ENCODE data around the gene CFAP107. TPM values are rescaled to one million over a fixed set of nuclear protein-coding genes. Genes with fewer than 3 reads are reported as not detected.

Gene CFAP107
- polyA plus RNA-seq, 1 experiment, result 0.04 TPM

DNA sequence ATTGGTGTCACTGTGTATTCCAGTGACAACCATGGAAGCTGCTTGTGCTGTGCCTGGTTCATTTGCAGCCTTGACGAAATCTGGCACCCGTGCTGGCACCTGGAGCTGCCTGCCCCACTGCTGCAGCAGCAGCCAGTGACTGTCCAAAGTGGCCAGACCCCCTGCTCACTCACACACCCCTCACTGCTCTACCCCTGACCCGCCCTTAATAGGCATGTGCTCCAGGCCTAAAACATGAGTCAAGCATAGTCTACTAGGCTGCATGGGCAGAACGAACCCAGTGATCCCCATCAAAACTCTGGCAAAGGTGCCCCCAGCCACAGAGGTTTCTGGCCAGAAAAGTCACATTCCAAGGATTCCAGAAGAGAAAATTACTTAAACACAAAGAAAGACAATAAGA lies 52.9 kb downstream of the CFAP107 start:
- Histone ChIP-seq H3K4me3 (ENCODE audit: low read depth, low read length) (no peak overlapping the region), H3K36me3 (ENCODE audit: control insufficient read depth, insufficient read depth, low read length) (no peaks in the 10 kb centered on the region), H3K27me3 (ENCODE audit: control insufficient read depth, insufficient read depth, low read length) (no peaks in the 10 kb centered on the region)
- DNase-seq (ENCODE audit: low read depth), result no peak
- ChIA-PET CTCF (no interaction called here), POLR2A (no interaction called here)
- TF ChIP-seq, protein P1, sequence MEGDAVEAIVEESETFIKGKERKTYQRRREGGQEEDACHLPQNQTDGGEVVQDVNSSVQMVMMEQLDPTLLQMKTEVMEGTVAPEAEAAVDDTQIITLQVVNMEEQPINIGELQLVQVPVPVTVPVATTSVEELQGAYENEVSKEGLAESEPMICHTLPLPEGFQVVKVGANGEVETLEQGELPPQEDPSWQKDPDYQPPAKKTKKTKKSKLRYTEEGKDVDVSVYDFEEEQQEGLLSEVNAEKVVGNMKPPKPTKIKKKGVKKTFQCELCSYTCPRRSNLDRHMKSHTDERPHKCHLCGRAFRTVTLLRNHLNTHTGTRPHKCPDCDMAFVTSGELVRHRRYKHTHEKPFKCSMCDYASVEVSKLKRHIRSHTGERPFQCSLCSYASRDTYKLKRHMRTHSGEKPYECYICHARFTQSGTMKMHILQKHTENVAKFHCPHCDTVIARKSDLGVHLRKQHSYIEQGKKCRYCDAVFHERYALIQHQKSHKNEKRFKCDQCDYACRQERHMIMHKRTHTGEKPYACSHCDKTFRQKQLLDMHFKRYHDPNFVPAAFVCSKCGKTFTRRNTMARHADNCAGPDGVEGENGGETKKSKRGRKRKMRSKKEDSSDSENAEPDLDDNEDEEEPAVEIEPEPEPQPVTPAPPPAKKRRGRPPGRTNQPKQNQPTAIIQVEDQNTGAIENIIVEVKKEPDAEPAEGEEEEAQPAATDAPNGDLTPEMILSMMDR (IDR thresholded peaks at IDR 0.05; ENCODE audit: insufficient read depth, low read depth, low read length), result no peak

DNA sequence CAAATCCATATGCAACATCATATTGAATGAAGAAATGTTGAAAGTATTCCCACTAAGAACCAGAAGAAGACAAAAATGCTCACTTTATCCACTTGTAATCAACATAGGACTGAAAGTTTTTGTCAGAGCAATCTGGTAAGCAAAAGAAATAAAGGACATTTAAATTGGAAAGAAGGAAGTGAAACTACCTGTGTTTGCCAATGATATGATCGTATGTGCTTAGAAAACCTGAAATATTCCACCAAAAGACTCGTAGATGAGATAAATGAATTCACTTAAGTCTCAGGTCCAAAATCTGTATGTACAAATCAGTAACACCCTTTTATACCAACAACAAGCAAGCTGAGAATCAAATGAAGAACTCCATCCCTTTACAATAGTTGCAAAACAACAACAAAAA lies 53.7 kb downstream of the CFAP107 start:
- POLR2A ChIA-PET, result no interaction called here
- H3K4me3 ChIP-seq (ENCODE audit: low read depth, low read length), result no peak overlapping the region
- CTCF ChIA-PET, result no interaction called here
- H3K36me3 ChIP-seq (ENCODE audit: control insufficient read depth, insufficient read depth, low read length), result no peaks in the 10 kb centered on the region
- DNase-seq (ENCODE audit: low read depth), result no peak
- TF ChIP-seq, protein P1 (IDR thresholded peaks at IDR 0.05; ENCODE audit: insufficient read depth, low read depth, low read length), result no peak
- no peaks in the 10 kb centered on the region for H3K27me3 ChIP-seq (ENCODE audit: control insufficient read depth, insufficient read depth, low read length)

DNA sequence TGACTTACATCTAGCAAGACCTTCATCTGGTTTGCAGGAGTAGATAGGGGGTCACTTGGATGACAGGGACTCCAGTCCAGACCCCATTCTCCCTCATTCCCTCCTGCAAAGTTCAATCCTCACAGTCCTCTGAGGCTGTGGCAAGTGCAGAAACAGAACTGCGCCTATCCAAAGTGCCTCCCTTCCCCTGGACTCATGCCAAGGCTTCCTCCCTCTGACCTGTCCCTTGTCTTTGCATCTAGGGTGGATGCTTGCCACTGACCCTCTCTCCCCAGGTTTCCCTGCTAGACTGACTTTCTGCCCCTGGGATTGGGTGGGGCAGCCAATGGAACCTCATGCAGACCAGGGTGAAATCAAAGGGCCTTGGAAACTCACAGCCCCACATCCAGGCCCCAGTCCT lies 63.9 kb downstream of the CFAP107 start:
- no peak overlapping the region for H3K4me3 ChIP-seq (ENCODE audit: low read depth, low read length)
- TF ChIP-seq, protein P1 (IDR thresholded peaks at IDR 0.05; ENCODE audit: insufficient read depth, low read depth, low read length), result no peak
- ChIA-PET CTCF (no interaction called here), POLR2A (no interaction called here)
- DNase-seq (ENCODE audit: low read depth), result no peak
- H3K36me3 ChIP-seq (ENCODE audit: control insufficient read depth, insufficient read depth, low read length), result no peaks in the 10 kb centered on the region
- H3K27me3 ChIP-seq (ENCODE audit: control insufficient read depth, insufficient read depth, low read length), result no peaks in the 10 kb centered on the region

DNA sequence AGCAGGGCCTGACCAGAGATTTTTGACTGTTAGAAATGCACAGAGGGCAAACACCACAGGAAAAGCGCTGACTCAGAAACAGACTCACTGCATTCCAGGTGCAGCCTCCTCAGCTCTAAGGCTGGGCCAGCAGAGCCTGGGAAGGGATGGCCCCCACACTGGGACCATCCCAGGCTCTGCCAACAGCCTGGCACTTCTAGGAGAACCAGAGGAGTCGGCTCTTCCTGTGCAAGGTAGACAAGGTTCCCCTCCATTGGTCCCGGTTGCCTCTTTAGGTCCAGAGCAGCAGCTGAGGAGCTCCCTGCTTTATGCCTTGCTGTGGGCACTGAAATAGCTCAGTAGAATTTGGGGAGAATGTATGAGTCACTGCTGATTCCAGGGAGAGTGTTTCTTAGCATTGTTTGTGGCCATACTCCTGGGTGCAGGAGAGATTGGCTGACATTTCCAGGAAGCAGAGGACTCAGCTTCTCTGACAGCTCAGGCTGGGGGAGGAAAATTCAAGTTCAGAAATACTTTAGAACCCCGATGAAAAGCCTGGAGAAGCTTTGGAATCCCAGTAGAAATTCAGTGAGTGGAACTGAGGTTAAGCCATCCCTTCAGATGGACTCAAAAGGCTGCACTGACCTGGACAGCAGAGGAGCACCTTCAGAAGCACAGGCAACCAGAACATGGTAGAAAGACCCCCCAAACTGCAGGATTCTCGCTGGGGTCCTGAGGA lies 64.8 kb downstream of the CFAP107 start:
- no peak for DNase-seq (ENCODE audit: low read depth)
- Histone ChIP-seq H3K36me3 (ENCODE audit: control insufficient read depth, insufficient read depth, low read length) (no peaks in the 10 kb centered on the region), H3K27me3 (ENCODE audit: control insufficient read depth, insufficient read depth, low read length) (no peaks in the 10 kb centered on the region), H3K4me3 (ENCODE audit: low read depth, low read length) (no peak overlapping the region)
- ChIA-PET CTCF (no interaction called here), POLR2A (no interaction called here)
- TF ChIP-seq, protein P1 (IDR thresholded peaks at IDR 0.05; ENCODE audit: insufficient read depth, low read depth, low read length), result no peak

DNA sequence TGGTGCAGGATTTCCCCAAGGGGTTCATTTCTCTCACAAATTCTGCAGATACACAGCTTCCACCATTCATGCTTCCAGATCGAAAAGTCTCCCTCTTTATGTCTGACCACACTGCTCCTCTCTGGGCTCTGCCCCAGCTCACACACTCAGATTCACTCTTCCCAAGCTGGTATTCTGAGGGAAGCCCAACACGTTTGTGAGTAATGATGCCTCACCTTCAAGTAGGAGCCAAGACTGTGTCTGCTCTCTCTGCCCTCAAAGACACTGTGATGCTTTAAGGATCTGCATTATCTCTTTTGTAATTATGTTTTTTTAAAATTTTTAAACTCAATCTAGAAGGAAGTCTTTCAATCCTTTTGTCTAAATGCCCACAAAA lies 65.4 kb downstream of the CFAP107 start:
- DNase-seq (ENCODE audit: low read depth), result no peak
- H3K4me3 ChIP-seq (ENCODE audit: low read depth, low read length), result no peak overlapping the region
- POLR2A ChIA-PET, result no interaction called here

More for the DNA sequence above, 65.4 kb downstream of the CFAP107 start:
- CTCF ChIA-PET, result no interaction called here
- TF ChIP-seq, protein P1 (IDR thresholded peaks at IDR 0.05; ENCODE audit: insufficient read depth, low read depth, low read length), result no peak
- Histone ChIP-seq H3K36me3 (ENCODE audit: control insufficient read depth, insufficient read depth, low read length) (no peaks in the 10 kb centered on the region), H3K27me3 (ENCODE audit: control insufficient read depth, insufficient read depth, low read length) (no peaks in the 10 kb centered on the region)

Other genes starting within 250 kb of the CFAP107 start
- 188 and 224 TPM in 2 replicates for gene DHRS3, start 128.0 kb upstream of the CFAP107 start, polyA plus RNA-seq (2011; rRNA removed)
- 0.20 and 0.21 TPM in 2 replicates for gene AADACL4, start 102.1 kb upstream of the CFAP107 start, polyA plus RNA-seq (2011; rRNA removed)
- not detected in 2 replicates for gene AADACL3, start 30.1 kb upstream of the CFAP107 start, polyA plus RNA-seq (2011; rRNA removed)
- not detected in 2 replicates for gene PRAMEF12, start 27.5 kb downstream of the CFAP107 start, polyA plus RNA-seq (2011; rRNA removed)
- gene PRAMEF1, start 45.2 kb downstream of the CFAP107 start, polyA plus RNA-seq (2011; rRNA removed), result not detected in 2 replicates
- gene PRAMEF11, start 85.2 kb downstream of the CFAP107 start, polyA plus RNA-seq (2011; rRNA removed), result not detected in 2 replicates
- gene HNRNPCL1, start 102.5 kb downstream of the CFAP107 start, polyA plus RNA-seq (2011; rRNA removed), result not detected in 2 replicates
- gene PRAMEF2, start 110.9 kb downstream of the CFAP107 start, polyA plus RNA-seq (2011; rRNA removed), result not detected in 2 replicates
- not detected in 2 replicates for gene PRAMEF4, start 140.0 kb downstream of the CFAP107 start, polyA plus RNA-seq (2011; rRNA removed)
- not detected in 2 replicates for gene PRAMEF10, start 152.1 kb downstream of the CFAP107 start, polyA plus RNA-seq (2011; rRNA removed)
- not detected in 2 replicates for gene PRAMEF7, start 170.4 kb downstream of the CFAP107 start, polyA plus RNA-seq (2011; rRNA removed)
- gene PRAMEF6, start 201.4 kb downstream of the CFAP107 start, polyA plus RNA-seq (2011; rRNA removed), result not detected in 2 replicates